ENCODE results near the gene CLCN3. TPM values are rescaled to one million over a fixed set of nuclear protein-coding genes. Genes with fewer than 3 reads are reported as not detected.
"Not testable (repeated sequence)": the region's sequence is repeated elsewhere in the genome, so short reads cannot be mapped to it uniquely, and the experiment has no call there.

CLCN3 gene
- polyA plus RNA-seq, 5 donors: 45.9 to 81.6 (median 70.4) TPM

- no peak for DNase-seq
Measured at GRCh38 chr4:169682372-169683047, 62.1 kb downstream of the CLCN3 start.

- DNase-seq: no peak
Measured at GRCh38 chr4:169689681-169690080, 69.3 kb downstream of the CLCN3 start.

GRCh38 chr4:169690787-169691186 is 70.4 kb downstream of the CLCN3 start:
- DNase-seq: no peak

- no peak for DNase-seq
Measured at GRCh38 chr4:169698331-169698730, 78.0 kb downstream of the CLCN3 start.

GRCh38 chr4:169707958-169708643 is 87.7 kb downstream of the CLCN3 start:
- no peak for DNase-seq

- DNase-seq: no peak
Measured at GRCh38 chr4:169715826-169716225, 95.4 kb downstream of the CLCN3 start.

GRCh38 chr4:169716677-169717076 is 96.3 kb downstream of the CLCN3 start:
- no peak for DNase-seq

GRCh38 chr4:169720529-169720928 is 100.2 kb downstream of the CLCN3 start:
- DNase-seq: no peak

GRCh38 chr4:169723207-169723965 is 103.0 kb downstream of the CLCN3 start:
- DNase-seq: peak in 1 of 2 donors; percentile 3

GRCh38 chr4:169724260-169724659 is 103.9 kb downstream of the CLCN3 start:
- no peak for DNase-seq

GRCh38 chr4:169727616-169728015 is 107.2 kb downstream of the CLCN3 start:
- no peak for DNase-seq

- DNase-seq: no peak
Measured at GRCh38 chr4:169730564-169730963, 110.2 kb downstream of the CLCN3 start.

GRCh38 chr4:169738604-169739003 is 118.2 kb downstream of the CLCN3 start:
- DNase-seq: not testable (repeated sequence)

GRCh38 chr4:169741569-169741968 is 121.2 kb downstream of the CLCN3 start:
- DNase-seq: no peak

GRCh38 chr4:169744601-169745000 is 124.2 kb downstream of the CLCN3 start:
- no peak for DNase-seq

- no peak for DNase-seq
Measured at GRCh38 chr4:169745291-169745690, 124.9 kb downstream of the CLCN3 start.

- DNase-seq: no peak
Measured at GRCh38 chr4:169756971-169757574, 136.7 kb downstream of the CLCN3 start.

GRCh38 chr4:169757575-169758184 is 137.3 kb downstream of the CLCN3 start, which contains the start of gene HPF1:
Gene HPF1, minus strand, starts transcription at chr4:169757944. Its CDS starts 67 bp downstream, at chr4:169757877.
- peak; percentile 89 to 90 for DNase-seq

- DNase-seq: no peak
Measured at GRCh38 chr4:169758401-169758962, 138.1 kb downstream of the CLCN3 start.

- DNase-seq: no peak
Measured at GRCh38 chr4:169761846-169762245, 141.5 kb downstream of the CLCN3 start.

GRCh38 chr4:169765835-169766234 is 145.5 kb downstream of the CLCN3 start:
- no peak for DNase-seq

All from right lung (tissue), 5 donors.